GM19397 (cell line): ENCODE data around the gene EML5.

ENCODE experiments used
- ATAC-seq: cut with Tn5 transposase; IDR thresholded peaks from one replicate; pipeline ENCODE4 v1.9.1; 2021; ENCODE audit warnings: mild to moderate bottlenecking, moderate library complexity; ENCODE audit not compliant: unreplicated experiment

The EML5 gene

GRCh38 chr14:88563845-88564244 lies 228.9 kb downstream of the EML5 start:
- ATAC-seq = no peak

- ATAC-seq = peak; percentile 97
Measured at GRCh38 chr14:88562831-88563686, 229.7 kb downstream of the EML5 start, which contains the start of gene ZC3H14. ZC3H14 (plus strand) TSS chr14:88563037; CDS start chr14:88563134, 97 bp downstream.

- ATAC-seq = peak; percentile 3
Measured at GRCh38 chr14:88562532-88562830, 230.3 kb downstream of the EML5 start.
